ENCODE measurements around the gene SUMF2. TPM values are rescaled to one million over a fixed set of nuclear protein-coding genes. Genes with fewer than 3 reads are reported as not detected.

The SUMF2 gene
- total and polyA plus RNA-seq, 2 donors (not counting 3 experiments of a cell fraction or from before 2014, with no cell fraction given) = 91.3 to 110 TPM

- Histone ChIP-seq H3K4me3 (replicated peaks in 1 of 3; ENCODE audit: insufficient read depth in 1 of 3, low read depth in 1 of 3, low read length in 3 of 3) (no peak overlapping the region), H3K9ac (replicated peaks; ENCODE audit: extremely low read depth, insufficient read depth, low read length) (no peak overlapping the region), H3K27me3 (ENCODE audit: control insufficient read depth in 2 of 2, insufficient read depth in 2 of 2, low read length in 2 of 2) (no peaks in the 10 kb centered on the region), H3K27ac (ENCODE audit: insufficient read depth, low read depth, low read length) (no peak overlapping the region), H3K36me3 (ENCODE audit: control insufficient read depth in 2 of 2, extremely low read depth in 1 of 2, insufficient read depth in 2 of 2, low read length in 2 of 2) (peaks cover 0 to 2% of the 10 kb centered on the region in 2 experiments), H3K9me3 (replicated peaks; ENCODE audit: control insufficient read depth, insufficient read depth, low read length) (no peaks in the 10 kb centered on the region), H3K79me2 (ENCODE audit: control insufficient read depth, insufficient read depth, low read length) (no peaks in the 10 kb centered on the region), H2AFZ (ENCODE audit: low read depth, low read length) (no peak overlapping the region), H4K20me1 (replicated peaks; ENCODE audit: control insufficient read depth, extremely low read depth, insufficient read depth, low read length) (no peaks in the 10 kb centered on the region), H3K4me1 (ENCODE audit: control insufficient read depth, extremely low read depth, insufficient read depth, low read length) (peaks cover 21% of the 10 kb centered on the region), H3K4me2 (ENCODE audit: insufficient read depth, low read length) (no peak overlapping the region), H3K9me1 (replicated peaks; ENCODE audit: control insufficient read depth, extremely low read depth, insufficient read depth, low read length) (no peaks in the 10 kb centered on the region)
- FAIRE-seq = no peak
- no peak for DNase-seq (ENCODE audit: low read depth, low spot score)
- no TSS peak for BruUV-seq (replicated peaks)
- ChIA-PET CTCF (interaction anchor here (3.7 kb wide), 1 partner anchor 11 kb away, joined by 15 read pairs; the partner anchor contains the start of gene PHKG1), POLR2A (no interaction called here)
- intact Hi-C loops (cut with micrococcal nuclease) = no loop called here
- TF ChIP-seq EZH2 (IDR thresholded peaks at IDR 0.05; ENCODE audit: borderline replicate concordance, low read depth, low read length, severe bottlenecking) = no peak
- TF ChIP-seq, protein P1, sequence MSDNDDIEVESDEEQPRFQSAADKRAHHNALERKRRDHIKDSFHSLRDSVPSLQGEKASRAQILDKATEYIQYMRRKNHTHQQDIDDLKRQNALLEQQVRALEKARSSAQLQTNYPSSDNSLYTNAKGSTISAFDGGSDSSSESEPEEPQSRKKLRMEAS (IDR thresholded peaks at IDR 0.05; ENCODE audit: insufficient read depth, insufficient read length) = no peak
- TF ChIP-seq POLR2AphosphoS5 (IDR thresholded peaks at IDR 0.05; ENCODE audit: insufficient read depth, low read depth, low read length) = no peak
- TF ChIP-seq MYC (IDR thresholded peaks at IDR 0.05; ENCODE audit: low read depth, low read length) = no peak
- no peak for TF ChIP-seq GATA2 (IDR thresholded peaks at IDR 0.05; ENCODE audit: insufficient read depth, insufficient read length, low read depth, low read length)
- no peak for TF ChIP-seq JUN (IDR thresholded peaks at IDR 0.05; ENCODE audit: borderline replicate concordance, insufficient read depth, insufficient read length, low read depth)
- TF ChIP-seq, protein P2, sequence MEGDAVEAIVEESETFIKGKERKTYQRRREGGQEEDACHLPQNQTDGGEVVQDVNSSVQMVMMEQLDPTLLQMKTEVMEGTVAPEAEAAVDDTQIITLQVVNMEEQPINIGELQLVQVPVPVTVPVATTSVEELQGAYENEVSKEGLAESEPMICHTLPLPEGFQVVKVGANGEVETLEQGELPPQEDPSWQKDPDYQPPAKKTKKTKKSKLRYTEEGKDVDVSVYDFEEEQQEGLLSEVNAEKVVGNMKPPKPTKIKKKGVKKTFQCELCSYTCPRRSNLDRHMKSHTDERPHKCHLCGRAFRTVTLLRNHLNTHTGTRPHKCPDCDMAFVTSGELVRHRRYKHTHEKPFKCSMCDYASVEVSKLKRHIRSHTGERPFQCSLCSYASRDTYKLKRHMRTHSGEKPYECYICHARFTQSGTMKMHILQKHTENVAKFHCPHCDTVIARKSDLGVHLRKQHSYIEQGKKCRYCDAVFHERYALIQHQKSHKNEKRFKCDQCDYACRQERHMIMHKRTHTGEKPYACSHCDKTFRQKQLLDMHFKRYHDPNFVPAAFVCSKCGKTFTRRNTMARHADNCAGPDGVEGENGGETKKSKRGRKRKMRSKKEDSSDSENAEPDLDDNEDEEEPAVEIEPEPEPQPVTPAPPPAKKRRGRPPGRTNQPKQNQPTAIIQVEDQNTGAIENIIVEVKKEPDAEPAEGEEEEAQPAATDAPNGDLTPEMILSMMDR (IDR thresholded peaks at IDR 0.05; ENCODE audit: extremely low read depth in 1 of 2, insufficient read depth in 1 of 2, low read depth in 1 of 2, low read length in 2 of 2) = no peak
- no peak for TF ChIP-seq FOS (IDR thresholded peaks at IDR 0.05; ENCODE audit: borderline replicate concordance, insufficient read depth, low read length)
- TF ChIP-seq POLR2A (IDR thresholded peaks at IDR 0.05; ENCODE audit: low read depth, low read length) = no peak
- dilution Hi-C loops (cut with MboI; ENCODE audit: extremely low pct_ligation_motif_present, low sequenced_read_pairs) = no loop called here
Measured at GRCh38 chr7:56081626-56082340, 17.7 kb downstream of the SUMF2 start.
